ENCODE data around the gene RPL4. TPM values are rescaled to one million over a fixed set of nuclear protein-coding genes. Genes with fewer than 3 reads are reported as not detected.
A peak's percentile ranks its signal among the peaks of the same experiment; 100 is the strongest.
"Not testable (repeated sequence)": the region's sequence is repeated elsewhere in the genome, so short reads cannot be mapped to it uniquely, and the experiment has no call there.

The RPL4 gene
- total RNA-seq (2014; rRNA removed; shearing (Covaris generic); ENCODE audit: low replicate concordance), result 9,593 and 13,354 TPM in 2 replicates

GRCh38 chr15:66504563-66505429 is at the start of gene RPL4, which contains the start of gene ZWILCH:
Gene RPL4, minus strand, starts transcription at chr15:66504855. Its CDS starts 65 bp downstream, at chr15:66504790.
Gene ZWILCH, plus strand, starts transcription at chr15:66505326. Its CDS starts 13 bp downstream, at chr15:66505339.
- peak within 1 kb of the TSS; percentile 95 for H3K4me3 ChIP-seq
- DNase-seq, result peak; percentile 86
- H3K9me3 ChIP-seq, result no peaks in the 10 kb centered on the region
- no peaks in the 10 kb centered on the region for H3K27me3 ChIP-seq
- H3K36me3 ChIP-seq, result peaks cover 58% of the 10 kb centered on the region

DNA sequence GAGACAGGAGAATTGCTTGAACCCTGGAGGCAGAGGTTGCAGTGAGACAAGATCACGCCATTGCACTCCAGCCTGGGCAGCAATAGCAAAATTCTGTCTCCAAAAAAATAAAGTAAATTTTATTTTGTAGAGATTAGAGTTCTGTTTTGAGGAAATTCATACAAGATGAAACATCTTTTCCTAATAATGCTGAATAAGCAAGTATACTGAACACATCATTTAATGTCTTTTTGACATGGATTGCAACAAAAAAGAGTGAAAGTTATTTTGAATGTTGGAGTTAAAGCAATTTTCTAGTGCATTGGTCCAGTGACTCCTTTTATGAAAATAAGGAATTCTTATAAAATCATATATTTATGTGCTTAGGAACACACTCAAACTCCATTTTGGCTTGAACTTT is 40.6 kb upstream of the RPL4 start:
- no peak overlapping the region for H3K4me3 ChIP-seq
- no peak for DNase-seq
- H3K27me3 ChIP-seq, result no peaks in the 10 kb centered on the region
- peaks cover 52% of the 10 kb centered on the region for H3K36me3 ChIP-seq
- no peaks in the 10 kb centered on the region for H3K9me3 ChIP-seq

DNA sequence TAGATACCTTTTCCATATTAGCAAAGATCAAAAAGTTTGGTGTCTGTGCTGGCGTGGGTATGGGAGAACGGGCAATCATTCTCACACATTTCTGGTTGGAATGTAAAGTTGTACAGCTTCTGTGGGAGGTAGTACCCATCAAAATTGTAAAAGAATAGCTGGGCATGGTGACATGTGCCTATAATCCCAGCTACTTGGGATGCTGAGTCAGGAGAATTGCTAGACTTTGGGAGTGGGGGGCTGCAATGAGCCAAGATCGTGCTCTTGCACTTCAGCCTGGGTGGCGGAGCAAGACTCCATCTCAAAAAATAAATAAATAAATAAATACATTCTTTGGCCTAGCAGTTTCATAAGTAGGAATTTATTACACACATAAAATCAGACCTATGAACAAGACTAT is 38.2 kb upstream of the RPL4 start:
- Histone ChIP-seq H3K27me3 (no peaks in the 10 kb centered on the region), H3K36me3 (peaks cover 48% of the 10 kb centered on the region), H3K9me3 (no peaks in the 10 kb centered on the region), H3K4me3 (no peak overlapping the region)
- no peak for DNase-seq

DNA sequence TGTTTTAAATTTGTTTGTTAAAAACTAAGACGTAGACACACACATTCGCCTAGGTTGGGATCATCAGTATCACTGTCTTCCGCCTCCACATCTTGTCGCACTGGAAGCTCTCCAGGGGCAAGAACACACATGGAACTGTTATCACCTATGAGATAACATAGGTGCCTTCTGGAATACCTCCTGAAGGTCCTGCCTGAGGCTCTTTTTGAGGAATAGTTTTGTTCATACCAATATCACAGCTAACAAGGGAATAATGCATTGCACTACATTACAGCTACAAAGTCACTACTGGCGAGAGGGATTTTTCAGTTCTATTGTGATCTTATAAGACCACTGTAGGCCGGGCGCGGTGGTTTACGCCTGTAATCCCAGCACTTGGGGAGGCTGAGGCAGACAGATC is 30.4 kb upstream of the RPL4 start:
- Histone ChIP-seq H3K27me3 (no peaks in the 10 kb centered on the region), H3K4me3 (no peak overlapping the region), H3K36me3 (peaks cover 57% of the 10 kb centered on the region), H3K9me3 (no peaks in the 10 kb centered on the region)
- DNase-seq, result no peak

GRCh38 chr15:66524838-66525237 is 20.2 kb upstream of the RPL4 start:
- Histone ChIP-seq H3K36me3 (peaks cover 65% of the 10 kb centered on the region), H3K4me3 (no peak overlapping the region), H3K9me3 (no peaks in the 10 kb centered on the region), H3K27me3 (no peaks in the 10 kb centered on the region)
- DNase-seq, result no peak

- no peak for DNase-seq
- no peaks in the 10 kb centered on the region for H3K9me3 ChIP-seq
- H3K4me3 ChIP-seq, result no peak overlapping the region
- no peaks in the 10 kb centered on the region for H3K27me3 ChIP-seq
- peaks cover 68% of the 10 kb centered on the region for H3K36me3 ChIP-seq
These were observed 19.3 kb upstream of the RPL4 start for GRCh38 chr15:66523926-66524325.

DNA sequence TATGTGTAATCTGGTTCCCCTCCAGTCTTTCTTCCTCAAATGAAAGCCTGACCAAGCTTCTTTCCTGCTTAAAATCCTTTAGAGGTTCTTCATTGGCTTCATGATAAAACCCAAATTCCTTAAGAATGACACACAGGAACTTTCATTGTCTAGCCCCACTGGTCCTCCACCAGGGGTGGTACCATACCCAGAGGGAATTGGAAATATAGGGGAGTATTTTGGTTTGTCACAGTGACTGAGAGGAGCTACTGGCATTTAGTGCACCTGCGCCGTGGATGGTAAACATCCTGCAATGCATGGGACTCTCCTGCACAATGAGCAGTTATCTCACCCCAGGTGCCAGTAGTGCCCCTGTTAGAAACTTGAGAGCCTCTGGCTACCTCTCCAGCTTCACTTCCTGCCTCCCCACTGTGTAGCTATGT is 11.3 kb upstream of the RPL4 start:
- DNase-seq, result peak; percentile 26
- Histone ChIP-seq H3K36me3 (peaks cover 66% of the 10 kb centered on the region), H3K4me3 (no peak overlapping the region), H3K9me3 (no peaks in the 10 kb centered on the region), H3K27me3 (no peaks in the 10 kb centered on the region)

- DNase-seq, result no peak
- H3K4me3 ChIP-seq, result no peak overlapping the region
- peaks cover 63% of the 10 kb centered on the region for H3K36me3 ChIP-seq
These were observed 9.9 kb upstream of the RPL4 start for GRCh38 chr15:66514586-66514985.

DNA sequence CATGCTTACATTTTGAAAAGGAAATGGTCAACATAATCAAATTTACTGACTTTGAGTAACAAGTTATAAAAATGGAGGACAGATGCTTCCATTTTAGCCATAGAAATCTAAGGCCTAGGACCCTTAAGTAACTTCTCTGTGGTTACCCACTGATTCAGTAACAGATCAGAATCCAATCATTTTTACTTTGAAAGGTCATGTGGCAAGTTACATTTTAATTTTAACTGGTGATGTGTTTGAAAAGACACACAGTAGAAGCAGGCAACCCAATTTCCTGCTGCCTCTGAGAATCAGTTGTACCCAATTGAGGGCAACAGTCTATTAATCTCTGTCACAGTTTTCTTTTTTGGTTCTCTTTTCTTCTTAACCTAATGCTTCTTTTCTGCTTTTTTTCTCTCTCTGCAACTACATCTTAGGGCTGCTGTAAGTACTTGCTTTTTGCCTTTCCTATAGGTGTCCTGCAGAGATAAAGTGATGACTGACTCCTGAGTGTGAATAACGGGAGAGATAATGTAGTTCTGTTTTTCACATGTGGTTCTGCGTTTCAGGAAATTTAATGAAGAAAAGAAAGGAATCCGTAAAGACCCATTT is 3.7 kb upstream of the RPL4 start:
- DNase-seq, result no peak
- H3K27me3 ChIP-seq, result no peaks in the 10 kb centered on the region
- H3K36me3 ChIP-seq, result peaks cover 38% of the 10 kb centered on the region
- H3K9me3 ChIP-seq, result no peaks in the 10 kb centered on the region
- no peak overlapping the region for H3K4me3 ChIP-seq

More at GRCh38 chr15:66514586-66514985, 9.9 kb upstream of the RPL4 start:
- Histone ChIP-seq H3K27me3 (no peaks in the 10 kb centered on the region), H3K9me3 (no peaks in the 10 kb centered on the region)

GRCh38 chr15:66505818-66506217 is 1.2 kb upstream of the RPL4 start:
- H3K36me3 ChIP-seq, result peaks cover 53% of the 10 kb centered on the region
- no peak for DNase-seq
- H3K4me3 ChIP-seq, result peak overlapping the region; percentile 95
- no peaks in the 10 kb centered on the region for H3K27me3 ChIP-seq
- no peaks in the 10 kb centered on the region for H3K9me3 ChIP-seq

DNA sequence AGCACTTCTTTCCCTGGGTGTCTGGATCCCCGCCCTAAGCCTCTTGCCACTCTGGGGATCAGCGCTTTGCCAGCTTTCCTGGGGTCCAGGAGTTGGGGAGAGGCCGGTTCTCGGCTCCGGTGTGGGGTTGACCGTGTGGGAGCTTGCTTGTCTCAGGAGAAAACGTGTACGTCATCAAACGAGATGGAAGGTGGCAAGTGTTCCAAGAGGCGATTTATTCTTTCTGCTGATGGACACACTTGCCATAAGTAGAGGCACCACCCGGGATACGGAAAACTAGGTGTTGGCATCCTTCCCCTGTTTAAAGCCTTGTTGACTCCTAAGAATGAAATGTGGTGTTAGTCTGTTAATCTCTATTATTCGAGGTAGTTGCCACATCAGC is 766 bp upstream of the RPL4 start:
- H3K4me3 ChIP-seq, result peak overlapping the region; percentile 95
- no peak for DNase-seq
- H3K36me3 ChIP-seq, result peaks cover 53% of the 10 kb centered on the region
- no peaks in the 10 kb centered on the region for H3K27me3 ChIP-seq
- H3K9me3 ChIP-seq, result no peaks in the 10 kb centered on the region

- H3K36me3 ChIP-seq, result peaks cover 60% of the 10 kb centered on the region
- no peaks in the 10 kb centered on the region for H3K27me3 ChIP-seq
- no peak for DNase-seq
- H3K9me3 ChIP-seq, result no peaks in the 10 kb centered on the region
- peak overlapping the region; percentile 95 for H3K4me3 ChIP-seq
These were observed 684 bp downstream of the RPL4 start for GRCh38 chr15:66503780-66504562.

- Histone ChIP-seq H3K4me3 (peak overlapping the region; percentile 95), H3K36me3 (peaks cover 64% of the 10 kb centered on the region)
- H3K9me3 ChIP-seq, H3K27me3 ChIP-seq, DNase-seq: not testable (repeated sequence)
These were observed 1.5 kb downstream of the RPL4 start for GRCh38 chr15:66503041-66503648.

DNA sequence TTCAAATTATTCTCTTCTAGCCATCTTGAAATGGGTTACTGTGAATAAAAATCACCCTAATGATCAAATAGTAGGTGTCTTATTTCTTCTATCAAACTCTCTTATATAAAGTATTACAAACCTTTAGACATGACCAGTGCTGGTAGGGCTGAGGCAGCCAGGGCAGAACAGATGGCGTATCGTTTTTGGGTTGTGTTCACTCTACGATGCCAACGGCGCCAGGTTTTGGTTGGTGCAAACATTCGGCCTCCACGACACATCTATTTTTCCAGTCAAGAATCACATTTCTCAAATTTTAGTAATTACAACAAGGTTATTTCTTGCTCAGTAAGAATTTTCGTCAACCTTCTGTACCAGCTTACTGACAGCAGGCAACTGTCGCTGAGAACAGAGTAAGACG is 2.2 kb downstream of the RPL4 start:
- Histone ChIP-seq H3K27me3 (no peaks in the 10 kb centered on the region), H3K9me3 (no peaks in the 10 kb centered on the region), H3K4me3 (peak overlapping the region; percentile 95), H3K36me3 (peaks cover 70% of the 10 kb centered on the region)
- DNase-seq, result no peak

DNA sequence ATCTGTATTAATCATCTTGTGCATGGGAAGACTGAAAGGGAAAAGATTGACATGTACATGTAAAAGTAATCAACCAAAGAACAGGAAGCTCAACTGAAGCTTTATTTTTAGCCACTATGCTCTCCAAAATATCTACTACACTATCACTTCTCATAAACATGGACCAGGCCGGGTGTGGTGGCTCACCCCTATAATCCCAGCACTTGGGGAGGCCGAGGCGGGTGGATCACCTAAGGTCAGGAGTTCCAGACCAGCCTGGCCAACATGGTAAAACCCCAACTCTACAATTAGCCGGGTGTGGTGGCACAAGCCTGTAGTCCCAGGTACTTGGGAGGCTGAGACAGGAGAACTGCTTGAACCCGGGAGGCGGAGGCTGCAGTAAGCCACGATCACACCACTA is 4.3 kb downstream of the RPL4 start:
- H3K27me3 ChIP-seq, DNase-seq, H3K4me3 ChIP-seq, H3K9me3 ChIP-seq: not testable (repeated sequence)
- peaks cover 91% of the 10 kb centered on the region for H3K36me3 ChIP-seq

GRCh38 chr15:66498501-66499386 is 5.9 kb downstream of the RPL4 start:
- Histone ChIP-seq H3K4me3 (no peak overlapping the region), H3K36me3 (peaks cover 99% of the 10 kb centered on the region), H3K27me3 (no peaks in the 10 kb centered on the region), H3K9me3 (no peaks in the 10 kb centered on the region)
- no peak for DNase-seq

Measured in MG63 (cell line).